Adrenal gland (tissue), 5 donors: ENCODE data around the gene NIPBL.

ENCODE experiments used
- CTCF ChIP-seq, 6 experiments: fragments of 450-650 bp in 4 of 6; fragments of 200-600 bp in 2 of 6; sonication (generic) in 1 of 6; IDR thresholded peaks; 1 replicate in 5 of 6; 2 replicates in 1 of 6; pipeline versions ENCODE4 v1.5.1 to v1.8.0; 2016 to 2021; ENCODE audit warnings: antibody characterized with exemption in 6 of 6, mild to moderate bottlenecking in 2 of 6, moderate library complexity in 1 of 6
- POLR2A ChIP-seq, 2 donors: fragments of 450-650 bp; IDR thresholded peaks; one replicate each; pipeline ENCODE4 v1.6.1; 2017; ENCODE audit warnings: antibody characterized with exemption in 2 of 2, mild to moderate bottlenecking in 2 of 2, moderate library complexity in 1 of 2
- donor health status: DM: no; HTN: no; CAD: no.

- no peak for TF ChIP-seq CTCF (IDR thresholded peaks at IDR 0.05)
- TF ChIP-seq POLR2A (IDR thresholded peaks at IDR 0.05) = no peak
Measured at GRCh38 chr5:36854402-36855140, 22.0 kb upstream of the NIPBL start.
